Vagina (tissue), 2 donors: ENCODE measurements around the gene ADI1.

Experiments used
- POLR2A ChIP-seq, 2 donors: fragments of 450-650 bp; IDR thresholded peaks; one replicate each; pipeline ENCODE4 v1.6.1; 2017; ENCODE audit warnings: antibody characterized with exemption in 2 of 2, mild to moderate bottlenecking in 2 of 2, moderate library complexity in 2 of 2
- POLR2AphosphoS5 ChIP-seq, 2 donors: sonication (generic); formaldehyde crosslinking; IDR thresholded peaks; one replicate each; pipeline ENCODE4 v1.9.0; 2017; ENCODE audit warnings: antibody characterized with exemption in 2 of 2, mild to moderate bottlenecking in 2 of 2, low read depth in 1 of 2; ENCODE audit not compliant: insufficient read depth in 1 of 2
- TF ChIP-seq, protein P1 (sequence below), 3 experiments: fragments of 450-650 bp in 2 of 3; fragments of 200-600 bp in 1 of 3; sonication (generic) in 1 of 3; IDR thresholded peaks; one replicate each; pipeline ENCODE4 v1.5.1; 2017 to 2019; ENCODE audit warnings: antibody characterized with exemption in 3 of 3, mild to moderate bottlenecking in 2 of 3, moderate library complexity in 2 of 3

- TF ChIP-seq, protein P1, sequence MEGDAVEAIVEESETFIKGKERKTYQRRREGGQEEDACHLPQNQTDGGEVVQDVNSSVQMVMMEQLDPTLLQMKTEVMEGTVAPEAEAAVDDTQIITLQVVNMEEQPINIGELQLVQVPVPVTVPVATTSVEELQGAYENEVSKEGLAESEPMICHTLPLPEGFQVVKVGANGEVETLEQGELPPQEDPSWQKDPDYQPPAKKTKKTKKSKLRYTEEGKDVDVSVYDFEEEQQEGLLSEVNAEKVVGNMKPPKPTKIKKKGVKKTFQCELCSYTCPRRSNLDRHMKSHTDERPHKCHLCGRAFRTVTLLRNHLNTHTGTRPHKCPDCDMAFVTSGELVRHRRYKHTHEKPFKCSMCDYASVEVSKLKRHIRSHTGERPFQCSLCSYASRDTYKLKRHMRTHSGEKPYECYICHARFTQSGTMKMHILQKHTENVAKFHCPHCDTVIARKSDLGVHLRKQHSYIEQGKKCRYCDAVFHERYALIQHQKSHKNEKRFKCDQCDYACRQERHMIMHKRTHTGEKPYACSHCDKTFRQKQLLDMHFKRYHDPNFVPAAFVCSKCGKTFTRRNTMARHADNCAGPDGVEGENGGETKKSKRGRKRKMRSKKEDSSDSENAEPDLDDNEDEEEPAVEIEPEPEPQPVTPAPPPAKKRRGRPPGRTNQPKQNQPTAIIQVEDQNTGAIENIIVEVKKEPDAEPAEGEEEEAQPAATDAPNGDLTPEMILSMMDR (IDR thresholded peaks at IDR 0.05), result no peak
- TF ChIP-seq POLR2A (IDR thresholded peaks at IDR 0.05) (no peak), POLR2AphosphoS5 (IDR thresholded peaks at IDR 0.05; ENCODE audit: insufficient read depth in 1 of 2, low read depth in 1 of 2) (no peak)
Observed at GRCh38 chr2:3465328-3465727, 54.0 kb downstream of the ADI1 start.
